Measurements from ENCODE around the gene AZGP1.

AZGP1 gene

GRCh38 chr7:99930376-99930775 is 45.5 kb downstream of the AZGP1 start:
- ChIA-PET POLR2A (ENCODE audit: low non-redundant PET) (no interaction called here), CTCF (no interaction called here)
- TF ChIP-seq, protein P1, sequence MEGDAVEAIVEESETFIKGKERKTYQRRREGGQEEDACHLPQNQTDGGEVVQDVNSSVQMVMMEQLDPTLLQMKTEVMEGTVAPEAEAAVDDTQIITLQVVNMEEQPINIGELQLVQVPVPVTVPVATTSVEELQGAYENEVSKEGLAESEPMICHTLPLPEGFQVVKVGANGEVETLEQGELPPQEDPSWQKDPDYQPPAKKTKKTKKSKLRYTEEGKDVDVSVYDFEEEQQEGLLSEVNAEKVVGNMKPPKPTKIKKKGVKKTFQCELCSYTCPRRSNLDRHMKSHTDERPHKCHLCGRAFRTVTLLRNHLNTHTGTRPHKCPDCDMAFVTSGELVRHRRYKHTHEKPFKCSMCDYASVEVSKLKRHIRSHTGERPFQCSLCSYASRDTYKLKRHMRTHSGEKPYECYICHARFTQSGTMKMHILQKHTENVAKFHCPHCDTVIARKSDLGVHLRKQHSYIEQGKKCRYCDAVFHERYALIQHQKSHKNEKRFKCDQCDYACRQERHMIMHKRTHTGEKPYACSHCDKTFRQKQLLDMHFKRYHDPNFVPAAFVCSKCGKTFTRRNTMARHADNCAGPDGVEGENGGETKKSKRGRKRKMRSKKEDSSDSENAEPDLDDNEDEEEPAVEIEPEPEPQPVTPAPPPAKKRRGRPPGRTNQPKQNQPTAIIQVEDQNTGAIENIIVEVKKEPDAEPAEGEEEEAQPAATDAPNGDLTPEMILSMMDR (conservative IDR thresholded peaks at IDR 0.05; ENCODE audit: low read depth), result no peak
- no peak overlapping the region for H3K27ac ChIP-seq
- no peak for DNase-seq (ENCODE audit: low spot score)

- H3K27ac ChIP-seq, result no peak overlapping the region
- no peak for DNase-seq (ENCODE audit: low spot score)
- ChIA-PET POLR2A (ENCODE audit: low non-redundant PET) (interaction anchor here (0.8 kb wide), 1 partner anchor 10 kb away, joined by 3 read pairs; the partner anchor contains the start of gene TRIM4), CTCF (interaction anchor here (0.5 to 1.5 kb wide), 5 partner anchors 10 to 114 kb away, joined by 3 to 10 read pairs (median 3); partner anchors contain the start of gene TRIM4)
- TF ChIP-seq, protein P1 (conservative IDR thresholded peaks at IDR 0.05; ENCODE audit: low read depth), result no peak; the same call in 1 of the 2 replicates
Measured at GRCh38 chr7:99929730-99930053, 46.1 kb downstream of the AZGP1 start.

- no peak within 1 kb of the TSS for H3K27ac ChIP-seq
- DNase-seq (ENCODE audit: low spot score), result peak; percentile 42
- CTCF ChIA-PET, result interaction anchor here (0.5 to 1.5 kb wide), 8 partner anchors 10 to 193 kb away, joined by 3 to 10 read pairs (median 3); partner anchors contain the start of gene TRIM4
- TF ChIP-seq, protein P1 (conservative IDR thresholded peaks at IDR 0.05; ENCODE audit: low read depth), result peak; percentile 42
- POLR2A ChIA-PET (ENCODE audit: low non-redundant PET), result interaction anchor here (0.8 kb wide), 1 partner anchor 10 kb away, joined by 3 read pairs; the partner anchor contains the start of gene TRIM4
Measured at GRCh38 chr7:99928994-99929729, 46.7 kb downstream of the AZGP1 start, which contains the start of gene GJC3. GJC3 (minus strand) TSS chr7:99929620; CDS start chr7:99929620, 0 bp downstream.

GRCh38 chr7:99928188-99928587 is 47.6 kb downstream of the AZGP1 start:
- POLR2A ChIA-PET (ENCODE audit: low non-redundant PET), result no interaction called here
- CTCF ChIA-PET, result interaction anchor here (0.6 kb wide), 2 partner anchors 130 to 194 kb away, joined by 3 read pairs; no protein-coding TSS in a partner anchor
- no peak for DNase-seq (ENCODE audit: low spot score)
- TF ChIP-seq, protein P1 (conservative IDR thresholded peaks at IDR 0.05; ENCODE audit: low read depth), result no peak
- H3K27ac ChIP-seq, result no peak overlapping the region

DNA sequence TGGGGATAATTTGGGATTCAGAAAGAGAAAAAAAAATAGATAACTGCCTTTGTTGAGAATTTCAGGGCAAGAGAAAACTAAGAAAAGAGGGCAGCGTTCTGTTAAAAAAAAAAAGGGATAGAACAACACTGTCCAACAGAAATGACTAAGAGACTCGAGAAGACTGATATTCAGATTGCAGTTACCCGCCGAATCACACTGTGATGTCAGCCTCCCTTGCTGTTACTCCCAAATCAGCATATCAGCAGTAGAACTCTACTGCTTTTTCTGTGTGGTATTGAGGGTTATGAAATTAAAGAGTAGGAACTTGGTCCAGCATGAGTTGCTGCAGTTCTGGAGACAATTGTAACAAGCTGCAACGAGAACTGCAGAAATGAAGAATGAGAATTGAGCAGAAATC is 48.3 kb downstream of the AZGP1 start:
- POLR2A ChIA-PET (ENCODE audit: low non-redundant PET), result no interaction called here

DNA sequence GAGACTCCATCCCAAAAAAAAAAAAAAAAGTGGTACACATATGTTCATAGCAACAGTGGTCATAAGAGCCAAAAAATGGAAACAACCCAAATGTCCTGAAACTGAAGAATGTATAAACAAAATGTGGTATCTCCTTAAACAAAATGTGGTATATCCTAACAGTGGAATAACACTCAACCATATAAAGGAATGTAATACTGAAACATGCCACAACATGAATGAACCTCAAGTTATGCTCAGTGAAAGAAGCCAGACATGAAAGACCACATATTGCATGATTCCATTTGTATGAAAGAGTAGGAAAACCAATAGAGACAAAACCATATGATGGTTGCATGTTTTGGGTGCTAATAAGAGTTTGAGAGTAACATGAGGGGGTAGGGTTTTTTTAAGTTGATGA is 49.5 kb downstream of the AZGP1 start:
- TF ChIP-seq, protein P1 (conservative IDR thresholded peaks at IDR 0.05; ENCODE audit: low read depth), result no peak
- no peak overlapping the region for H3K27ac ChIP-seq
- DNase-seq (ENCODE audit: low spot score), result no peak
- ChIA-PET CTCF (no interaction called here), POLR2A (ENCODE audit: low non-redundant PET) (no interaction called here)

More for the DNA sequence above, 48.3 kb downstream of the AZGP1 start:
- no peak for DNase-seq (ENCODE audit: low spot score)
- CTCF ChIA-PET, result interaction anchor here (0.6 kb wide), 1 partner anchor 28 kb away, joined by 4 read pairs; no protein-coding TSS in a partner anchor
- TF ChIP-seq, protein P1 (conservative IDR thresholded peaks at IDR 0.05; ENCODE audit: low read depth), result no peak
- H3K27ac ChIP-seq, result no peak overlapping the region

Data from RWPE1 (cell line).